GM08714 (cell line): Measurements from ENCODE around the gene UBXN2A.

ENCODE experiments used
- H3K4me3 ChIP-seq: fragments of 200-500 bp; sonication (Bioruptor generic); 2 replicates; pipeline ENCODE4 v1.5.1; 2014; ENCODE audit warnings: mild to moderate bottlenecking, low read length, inconsistent platforms
- ZNF274 ChIP-seq: IDR thresholded peaks from 2 replicates; pipeline ENCODE4 v1.6.1; 2012; ENCODE audit warnings: mild to moderate bottlenecking, low read depth, low read length

Gene UBXN2A

GRCh38 chr2:24051833-24052232 is 111.6 kb downstream of the UBXN2A start:
- TF ChIP-seq ZNF274: no peak
- H3K4me3 ChIP-seq: no peak overlapping the region

- TF ChIP-seq ZNF274: no peak
- no peak overlapping the region for H3K4me3 ChIP-seq
Observed at GRCh38 chr2:24052951-24053350, 112.7 kb downstream of the UBXN2A start.
